Measurements from ENCODE around the gene COA3. TPM values are rescaled to one million over a fixed set of nuclear protein-coding genes. Genes with fewer than 3 reads are reported as not detected.

The COA3 gene
- polyA plus RNA-seq, 1 of the 3 experiments (the other 2 are of a cell fraction) = 103 TPM

GRCh38 chr17:42781639-42782165 lies 16.8 kb downstream of the COA3 start:
- Histone ChIP-seq H3K9me3 (no peaks in the 10 kb centered on the region), H3K79me2 (ENCODE audit: insufficient read depth) (peaks cover 49% of the 10 kb centered on the region), H3K9ac (peak overlapping the region; percentile 87), H3K27ac (ENCODE audit: low read depth in 2 of 2, low read length in 1 of 2) (peak overlapping the region in 1 of 2 experiments; percentile 58; a peak in 1 of 4 replicates), H3K4me2 (peak overlapping the region; percentile 98), H3F3A (replicated peaks; ENCODE audit: insufficient read depth) (peaks cover 7% of the 10 kb centered on the region), H3K4me1 (ENCODE audit: control insufficient read depth in 1 of 2, insufficient read depth in 2 of 2, low read depth in 1 of 2, low read length in 1 of 2) (peaks cover 14% of the 10 kb centered on the region in 2 experiments; a peak in 3 of 4 replicates), H3K9me2 (no peaks in the 10 kb centered on the region), H3K4me3 (ENCODE audit: low read depth in 2 of 2, low read length in 1 of 2) (peak overlapping the region; percentile 61 to 84; a peak in 3 of 4 replicates), H2AFZ (ENCODE audit: low read depth) (no peak overlapping the region), H4K20me1 (ENCODE audit: insufficient read depth) (no peaks in the 10 kb centered on the region), H3K36me3 (replicated peaks in 1 of 2; ENCODE audit: control insufficient read depth in 1 of 2, insufficient read depth in 2 of 2, low read length in 1 of 2) (peaks cover 20 to 23% of the 10 kb centered on the region in 2 experiments), H3K27me3 (ENCODE audit: insufficient read depth) (no peaks in the 10 kb centered on the region)
- WGBS (ENCODE audit: low lambda C conversion rate) = 75% methylated on average over 5 of the region's 10 CpGs
- TF ChIP-seq MAX (IDR thresholded peaks at IDR 0.05; ENCODE audit: low read depth) (no peak), FOXM1 (IDR thresholded peaks at IDR 0.05; ENCODE audit: low read depth) (no peak), FOSL2 (IDR thresholded peaks at IDR 0.05; ENCODE audit: borderline replicate concordance, low read depth) (no peak), CHD2 (IDR thresholded peaks at IDR 0.05; ENCODE audit: low read length, partially characterized antibody) (no peak), GABPA (IDR thresholded peaks at IDR 0.05; ENCODE audit: low read depth) (no peak), MEF2A (IDR thresholded peaks at IDR 0.05; ENCODE audit: borderline replicate concordance, low read depth) (no peak)
- ChIA-PET CTCF (interaction anchor here (0.7 to 1.8 kb wide), 4 partner anchors 8 to 203 kb away, joined by 3 to 7 read pairs (median 4); partner anchors contain the start of genes BECN1 and VPS25), POLR2A (interaction anchor here (1.8 kb wide), 1 partner anchor 8 kb away, joined by 6 read pairs; the partner anchor contains the start of gene VPS25)
- no peak for DNase-seq

GRCh38 chr17:42780851-42781638 lies 17.5 kb downstream of the COA3 start:
- Histone ChIP-seq H3F3A (replicated peaks; ENCODE audit: insufficient read depth) (peaks cover 7% of the 10 kb centered on the region), H3K27ac (ENCODE audit: low read depth in 2 of 2, low read length in 1 of 2) (peak overlapping the region in 1 of 2 experiments; percentile 40; a peak in 2 of 4 replicates), H3K4me2 (peak overlapping the region; percentile 98), H3K9ac (peak overlapping the region; percentile 87), H3K79me2 (ENCODE audit: insufficient read depth) (peaks cover 47% of the 10 kb centered on the region), H3K9me3 (no peaks in the 10 kb centered on the region), H3K4me3 (ENCODE audit: low read depth in 2 of 2, low read length in 1 of 2) (peak overlapping the region; percentile 61 to 84), H3K36me3 (replicated peaks in 1 of 2; ENCODE audit: control insufficient read depth in 1 of 2, insufficient read depth in 2 of 2, low read length in 1 of 2) (peaks cover 20 to 29% of the 10 kb centered on the region in 2 experiments), H3K4me1 (ENCODE audit: control insufficient read depth in 1 of 2, insufficient read depth in 2 of 2, low read depth in 1 of 2, low read length in 1 of 2) (peaks cover 14% of the 10 kb centered on the region in 2 experiments; a peak in 3 of 4 replicates), H2AFZ (ENCODE audit: low read depth) (no peak overlapping the region), H3K9me2 (no peaks in the 10 kb centered on the region), H3K27me3 (ENCODE audit: insufficient read depth) (no peaks in the 10 kb centered on the region), H4K20me1 (ENCODE audit: insufficient read depth) (no peaks in the 10 kb centered on the region)
- WGBS (ENCODE audit: low lambda C conversion rate) = 38% methylated on average over 25 of the region's 39 CpGs
- POLR2A ChIA-PET = interaction anchor here (0.5 to 1.4 kb wide), 3 partner anchors 17 to 252 kb away, joined by 3 to 4 read pairs (median 3); partner anchors contain the start of genes CNTD1 and COA3
- CTCF ChIA-PET = interaction anchor here (0.7 to 1.8 kb wide), 4 partner anchors 8 to 203 kb away, joined by 3 to 7 read pairs (median 4); partner anchors contain the start of gene VPS25
- DNase-seq = no peak
- TF ChIP-seq TAF1 (IDR thresholded peaks at IDR 0.05; ENCODE audit: borderline replicate concordance, low read depth, low read length) = no peak
- TF ChIP-seq MAX (IDR thresholded peaks at IDR 0.05; ENCODE audit: low read depth) = 0 out of 2 replicates have a peak, but pooled peaks have one; percentile 25

All from SK-N-SH (cell line).